GM13976 (cell line): ENCODE measurements around the gene EMC7.

Experiments used
- DNase-seq: peaks from one replicate; pipeline ENCODE4 v3.0.0; 2012; ENCODE audit warnings: low spot score
- CTCF ChIP-seq: IDR thresholded peaks from 2 replicates; pipeline ENCODE4 v1.5.1; 2012; ENCODE audit warnings: borderline replicate concordance, mild to moderate bottlenecking; ENCODE audit not compliant: insufficient read depth; ENCODE audit errors: extremely low read depth, missing control alignments, control extremely low read depth
- in situ Hi-C: fragments of 300-500 bp; cut with MboI; formaldehyde crosslinking; loops from one replicate; pipeline ENCODE4 v1.12.0; 2022; ENCODE audit warnings: low sequenced_read_pairs, mixed read lengths, inconsistent platforms; ENCODE audit not compliant: unreplicated experiment

EMC7 gene

GRCh38 chr15:34046471-34047145 is 55.1 kb downstream of the EMC7 start:
- in situ Hi-C loops: no loop called here
- no peak for TF ChIP-seq CTCF

GRCh38 chr15:34043813-34044212 is 57.8 kb downstream of the EMC7 start:
- no peak for TF ChIP-seq CTCF

More at GRCh38 chr15:34046471-34047145, 55.1 kb downstream of the EMC7 start:
- no peak for DNase-seq

GRCh38 chr15:34043391-34043790 is 58.3 kb downstream of the EMC7 start:
- in situ Hi-C loops: no loop called here

More at GRCh38 chr15:34043813-34044212, 57.8 kb downstream of the EMC7 start:
- no peak for DNase-seq
- in situ Hi-C loops: no loop called here

GRCh38 chr15:34039790-34040113 is 61.9 kb downstream of the EMC7 start:
- in situ Hi-C loops: no loop called here

More at GRCh38 chr15:34043391-34043790, 58.3 kb downstream of the EMC7 start:
- no peak for DNase-seq
- TF ChIP-seq CTCF: no peak

GRCh38 chr15:34038871-34039789 is 62.5 kb downstream of the EMC7 start, which contains the start of gene AVEN:
Gene AVEN, minus strand, starts transcription at chr15:34039204. Its CDS starts 158 bp downstream, at chr15:34039046.
- in situ Hi-C loops: no loop called here
- no peak for TF ChIP-seq CTCF
- peak; percentile 72 for DNase-seq

More at GRCh38 chr15:34039790-34040113, 61.9 kb downstream of the EMC7 start:
- no peak for TF ChIP-seq CTCF
- no peak for DNase-seq

- DNase-seq: peak; percentile 84
- no peak for TF ChIP-seq CTCF
- in situ Hi-C loops: no loop called here
These were observed 63.4 kb downstream of the EMC7 start for GRCh38 chr15:34038023-34038870.
